Tongue (tissue), 2 donors: ENCODE data around the gene KIF21B. TPM values are rescaled to one million over a fixed set of nuclear protein-coding genes. Genes with fewer than 3 reads are reported as not detected.
A peak's percentile ranks its signal among the peaks of the same experiment; 100 is the strongest.
"Not testable (repeated sequence)": the region's sequence is repeated elsewhere in the genome, so short reads cannot be mapped to it uniquely, and the experiment has no call there.

Source experiments
- DNase-seq: peaks from one replicate; pipeline ENCODE4 v3.0.0-alpha.2; 2015
- total RNA-seq: library from RNA; depleted of rRNA; stranded (reverse); fragments of >200 nt; gene quantifications from one replicate; pipeline ENCODE4 v1.2.3, GENCODE V29; 2014

The KIF21B gene
- total RNA-seq, 1 donor from 2014 or later: 1.3 TPM

DNA sequence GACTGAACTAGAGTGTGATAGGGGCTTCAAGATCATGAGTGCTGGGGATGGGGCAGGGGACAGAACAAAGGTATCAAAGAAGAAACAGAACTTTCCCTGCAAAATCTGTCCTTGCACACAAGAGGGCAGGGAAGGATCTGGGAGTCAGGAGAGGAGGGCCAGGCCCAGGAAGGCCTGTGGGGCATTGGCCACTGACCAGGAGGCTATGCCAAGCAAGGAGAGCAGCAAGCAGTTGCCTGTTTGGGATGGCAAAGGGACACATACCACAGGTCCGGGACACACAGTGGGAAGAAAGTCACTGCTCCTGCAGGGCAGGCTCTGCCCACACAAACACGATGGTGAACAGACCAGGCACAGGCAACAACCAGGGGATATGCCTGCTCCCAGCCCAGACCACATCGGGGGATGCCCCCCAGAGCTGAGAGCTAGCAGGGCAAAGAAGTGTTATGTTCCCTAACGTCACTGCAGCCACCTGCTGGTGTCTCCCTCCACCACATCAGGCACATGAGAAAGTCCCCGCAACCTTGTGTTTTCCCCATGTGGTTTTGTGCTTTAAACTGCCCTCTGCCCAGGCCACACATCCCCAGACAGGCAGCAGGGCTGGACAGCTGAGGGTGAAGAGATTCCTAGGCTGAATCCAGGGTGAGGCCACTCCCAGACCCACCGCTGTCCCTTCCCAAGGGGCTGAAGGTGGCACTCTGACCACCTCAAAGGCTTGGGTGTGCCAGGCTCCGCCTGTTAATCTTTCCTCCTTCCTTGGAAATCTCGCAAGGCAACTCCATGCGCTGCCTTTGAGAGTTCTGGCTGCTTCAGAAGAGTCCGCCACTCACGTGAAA is 53.6 kb downstream of the KIF21B start:
- DNase-seq: no peak

DNA sequence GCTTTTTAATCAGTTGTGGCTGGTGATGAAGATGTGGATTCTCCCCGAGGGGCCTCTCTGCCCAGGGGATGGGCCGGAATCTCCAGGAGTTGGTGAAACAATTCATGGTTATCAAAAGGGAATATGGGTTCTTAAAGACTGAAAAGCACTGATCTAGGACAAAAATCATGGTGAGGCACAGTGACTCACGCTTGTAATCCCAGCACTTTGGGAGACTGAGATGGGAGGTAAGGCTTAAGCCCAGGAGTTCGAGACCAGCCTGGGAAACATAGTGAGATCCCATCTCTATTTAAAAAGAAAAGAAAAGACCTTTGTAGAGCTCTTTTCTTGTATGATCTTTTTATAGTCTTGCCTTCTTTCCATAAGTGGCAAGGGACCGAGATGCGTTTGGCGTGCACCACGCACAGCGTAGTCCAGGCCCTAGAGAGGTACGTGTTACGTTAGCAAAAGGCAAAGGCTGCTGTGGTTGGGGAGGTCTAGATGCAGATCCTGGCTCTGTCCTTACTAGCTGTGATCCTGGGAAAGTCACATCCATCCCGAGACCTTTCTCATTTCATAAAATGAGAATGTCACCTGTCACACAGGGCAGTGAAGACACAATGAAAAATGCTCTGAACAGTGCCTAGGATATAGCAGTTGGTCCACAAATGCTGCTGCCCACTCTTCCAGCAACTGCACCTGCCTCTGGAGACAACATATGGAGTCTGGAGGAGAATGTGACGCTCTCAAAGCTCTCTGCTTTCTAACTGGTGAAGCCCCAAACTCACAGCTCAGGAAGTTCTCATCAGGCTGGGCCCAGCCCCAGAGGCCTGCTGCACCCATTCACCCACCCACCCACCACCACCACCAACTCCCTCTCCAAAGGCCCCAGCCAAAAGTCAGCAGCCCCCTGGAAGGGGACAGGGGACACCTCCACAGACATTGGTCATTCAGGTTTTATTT is 54.8 kb downstream of the KIF21B start:
- no peak for DNase-seq

DNA sequence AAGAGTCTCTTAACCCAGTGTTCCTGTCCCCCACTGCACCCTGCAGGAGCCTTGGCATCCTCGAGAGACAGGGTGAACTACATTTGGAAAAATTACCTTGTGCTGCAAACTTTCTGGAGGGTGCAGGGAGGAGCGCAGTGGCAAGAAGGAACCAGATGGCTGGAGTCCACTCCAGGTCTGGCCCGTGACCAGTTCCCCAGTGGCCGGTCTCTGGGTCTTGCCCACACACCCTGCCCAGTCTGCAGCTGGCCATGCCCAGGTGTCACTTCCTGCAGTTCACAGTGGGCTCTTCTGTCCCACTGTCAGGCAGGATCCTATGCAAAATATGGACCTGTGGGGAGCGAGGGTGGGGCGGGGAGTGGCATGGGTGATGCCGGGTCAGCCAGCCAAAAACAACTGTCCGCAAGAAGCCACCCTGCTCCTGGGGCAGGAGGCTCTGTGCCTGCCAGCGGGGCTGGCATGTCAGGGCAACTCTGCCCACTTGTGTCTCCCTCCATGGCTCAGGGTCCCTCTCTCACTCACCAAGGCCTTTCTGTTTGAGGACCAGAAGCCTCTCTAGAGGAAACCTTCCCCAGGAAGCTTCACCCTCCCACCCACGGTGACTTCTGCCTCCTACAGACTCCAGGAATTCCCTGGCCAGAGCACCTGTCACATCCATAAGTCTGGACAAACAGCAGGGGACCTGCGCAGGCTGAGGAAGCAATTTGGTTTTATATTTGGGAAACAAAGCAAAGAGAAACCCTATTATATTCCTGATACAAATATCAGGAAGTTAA is 55.6 kb downstream of the KIF21B start:
- no peak for DNase-seq

DNA sequence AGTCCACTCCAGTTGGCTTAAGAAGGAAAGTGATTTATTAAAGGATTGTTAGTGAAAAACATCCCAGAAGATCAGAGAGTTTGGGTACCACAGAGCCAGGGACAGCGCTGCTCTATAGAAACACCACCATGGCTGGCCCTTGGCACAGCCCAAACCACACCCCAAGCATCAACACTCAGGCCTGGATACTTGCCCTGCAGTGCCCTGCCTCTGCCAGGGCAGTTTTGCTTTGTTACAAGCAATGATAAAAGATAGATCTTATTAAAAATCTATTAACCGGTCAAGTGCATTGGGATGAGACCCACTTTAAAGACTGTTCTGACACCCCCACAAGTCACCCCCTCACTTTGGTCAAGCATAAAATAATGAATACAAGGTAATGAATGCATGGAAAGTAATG is 56.6 kb downstream of the KIF21B start:
- no peak for DNase-seq

DNA sequence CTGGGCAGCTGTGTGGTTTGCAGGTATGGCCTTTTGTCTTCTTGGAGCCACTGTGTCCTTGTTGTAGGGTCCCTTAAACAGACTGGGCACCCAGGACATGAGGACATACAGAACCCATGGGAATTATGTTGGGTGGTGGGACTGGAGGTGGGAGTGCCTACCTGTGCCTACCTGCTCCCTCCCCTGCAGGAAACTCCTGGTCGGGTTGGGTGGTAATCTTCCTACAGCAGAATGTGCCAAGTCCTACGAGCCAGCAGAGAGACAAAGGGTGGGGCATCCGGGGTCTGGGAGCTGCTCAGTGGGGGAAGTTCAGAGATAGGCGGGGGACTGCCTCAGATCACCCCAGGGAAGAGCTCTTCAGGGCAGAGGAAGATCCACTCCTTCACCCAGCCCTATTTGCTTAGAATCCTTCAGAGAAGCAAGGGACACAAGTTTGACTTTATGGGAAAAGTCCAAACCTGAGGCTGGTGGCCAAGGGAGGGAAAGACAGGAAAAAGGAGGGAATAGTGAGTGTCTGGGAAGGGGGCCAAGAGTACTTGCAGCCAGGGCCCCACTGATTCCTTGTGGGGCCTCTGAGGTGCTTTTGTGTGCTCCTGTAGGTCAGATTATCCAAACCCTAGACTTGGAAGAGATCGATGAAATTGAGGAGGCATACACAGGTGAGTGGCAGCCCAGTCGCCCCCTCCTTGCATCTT is 58.3 kb downstream of the KIF21B start:
- DNase-seq: peak; percentile 48

DNA sequence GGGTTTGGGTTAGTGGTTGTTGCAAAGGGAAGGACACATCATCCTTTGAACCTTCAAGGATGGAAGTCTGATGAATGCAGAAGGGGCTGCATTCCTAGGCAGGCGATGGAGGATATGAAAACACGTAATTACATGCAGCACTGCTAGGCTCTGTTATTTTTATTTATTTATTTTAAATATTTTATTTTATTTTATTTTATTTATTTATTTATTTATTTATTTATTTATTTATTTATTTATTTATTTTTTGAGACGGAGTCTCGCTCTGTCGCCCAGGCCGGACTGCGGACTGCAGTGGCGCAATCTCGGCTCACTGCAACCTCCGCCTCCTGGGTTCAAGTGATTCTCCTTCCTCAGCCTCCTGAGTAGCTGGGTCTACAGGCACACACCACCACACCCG is 59.6 kb downstream of the KIF21B start:
- DNase-seq: not testable (repeated sequence)

DNA sequence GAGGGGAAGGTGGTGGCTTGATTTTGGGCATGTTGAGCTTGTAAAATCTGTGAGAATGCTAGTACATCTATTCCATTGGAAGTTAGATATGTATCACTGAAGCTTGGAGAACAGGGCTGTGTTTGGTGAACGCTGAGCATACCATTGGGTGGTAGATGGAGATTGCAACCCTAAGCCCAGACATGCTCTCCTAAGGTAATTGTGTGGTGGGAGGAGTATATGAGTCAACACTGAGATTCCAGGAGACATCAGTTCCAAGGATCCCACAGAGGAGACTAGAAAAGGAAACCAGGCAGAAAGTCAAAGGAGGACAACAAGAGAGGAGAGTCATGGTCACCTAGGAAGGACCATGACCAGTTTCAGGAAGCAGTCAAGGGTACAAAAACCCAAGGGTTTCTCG is 60.4 kb downstream of the KIF21B start:
- DNase-seq: no peak

DNA sequence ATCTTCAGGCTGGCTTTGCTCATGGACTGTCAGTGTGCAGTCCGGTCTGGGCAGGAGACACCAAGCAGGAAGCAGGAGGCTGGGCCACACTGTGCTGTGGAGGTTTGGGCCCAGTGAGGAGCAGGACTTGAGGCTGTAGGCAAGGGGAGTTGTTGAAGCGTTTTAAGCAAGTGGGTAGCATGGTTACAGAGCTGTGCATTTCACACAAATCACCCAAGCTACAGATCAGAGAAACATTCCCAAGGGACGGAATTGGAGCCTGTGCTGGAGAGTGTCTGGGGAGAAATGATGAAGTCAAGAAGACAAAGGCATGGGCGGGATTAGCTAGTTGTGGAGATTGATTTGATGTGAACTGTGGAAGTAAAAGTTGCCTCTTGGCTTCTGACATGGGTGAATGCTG is 60.9 kb downstream of the KIF21B start:
- DNase-seq: no peak

DNA sequence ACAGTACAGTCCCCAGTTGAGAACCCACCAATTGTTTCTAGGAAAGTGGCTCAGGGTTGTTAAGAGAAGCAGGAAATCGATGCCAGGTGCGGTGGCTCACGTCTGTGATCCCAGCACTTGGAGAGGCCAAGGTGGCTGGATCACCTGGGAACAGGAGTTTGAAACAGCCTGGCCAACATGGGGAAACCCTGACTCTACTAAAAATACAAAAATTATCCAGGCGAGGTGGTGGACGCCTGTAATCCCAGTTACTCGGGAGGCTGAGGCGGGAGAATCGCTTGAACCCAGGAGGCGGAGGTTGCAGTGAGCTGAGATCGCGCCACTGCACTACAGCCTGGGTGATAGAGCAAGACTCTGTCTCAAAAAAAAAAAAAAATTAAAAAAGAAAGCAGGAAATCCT is 61.4 kb downstream of the KIF21B start:
- DNase-seq: not testable (repeated sequence)

DNA sequence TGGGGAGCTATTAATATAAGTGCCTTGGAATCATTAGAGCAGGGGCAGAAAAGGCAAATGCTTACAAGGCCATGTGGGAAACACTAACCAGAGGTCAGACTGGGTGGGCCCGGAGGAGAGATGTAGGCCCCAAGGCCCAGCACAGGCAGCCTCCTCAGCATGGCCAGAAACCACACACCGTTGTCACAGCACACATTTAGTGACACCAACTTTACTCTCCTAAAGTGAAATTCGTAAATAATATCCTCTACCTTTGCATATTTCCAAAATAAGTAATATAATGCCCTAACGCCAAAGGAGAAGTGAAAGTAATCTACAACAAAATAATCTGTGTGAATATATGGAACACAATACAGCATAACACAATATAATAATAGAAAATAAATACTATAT is 62.6 kb downstream of the KIF21B start:
- DNase-seq: no peak

DNA sequence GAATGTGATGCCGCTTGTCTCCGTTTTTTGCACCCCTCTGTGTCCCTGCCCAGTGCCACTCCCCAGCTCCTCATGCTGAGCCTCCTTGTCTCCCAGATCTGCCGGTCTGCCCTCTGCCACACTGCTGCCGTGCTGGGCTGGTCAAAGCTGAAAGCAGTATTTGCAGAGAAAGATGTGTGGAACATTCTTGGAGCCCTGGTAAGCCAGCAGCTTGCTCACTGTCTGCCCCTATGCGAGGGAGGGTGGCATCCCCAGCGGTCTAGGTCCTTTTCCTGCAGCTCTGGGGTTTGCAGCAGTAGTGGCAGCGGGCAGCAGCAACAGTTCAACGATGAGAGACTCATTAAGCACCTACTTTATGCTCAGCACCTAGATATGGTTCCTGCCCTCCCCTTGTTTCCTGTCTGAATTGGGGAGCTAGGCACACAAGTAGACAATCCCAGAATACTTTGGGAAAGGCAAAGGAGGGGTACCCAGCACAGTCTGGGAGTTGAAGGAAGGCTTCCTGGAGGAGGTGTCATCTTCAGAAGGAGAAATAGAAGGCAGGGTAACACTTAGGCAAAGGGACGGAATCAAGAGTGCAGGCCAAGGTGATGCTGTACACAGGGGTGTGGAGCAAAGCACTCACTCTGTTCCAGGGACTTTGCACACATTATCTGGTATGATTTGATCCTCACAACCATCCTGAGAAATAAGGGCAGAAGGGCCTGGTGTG is 63.1 kb downstream of the KIF21B start:
- no peak for DNase-seq

DNA sequence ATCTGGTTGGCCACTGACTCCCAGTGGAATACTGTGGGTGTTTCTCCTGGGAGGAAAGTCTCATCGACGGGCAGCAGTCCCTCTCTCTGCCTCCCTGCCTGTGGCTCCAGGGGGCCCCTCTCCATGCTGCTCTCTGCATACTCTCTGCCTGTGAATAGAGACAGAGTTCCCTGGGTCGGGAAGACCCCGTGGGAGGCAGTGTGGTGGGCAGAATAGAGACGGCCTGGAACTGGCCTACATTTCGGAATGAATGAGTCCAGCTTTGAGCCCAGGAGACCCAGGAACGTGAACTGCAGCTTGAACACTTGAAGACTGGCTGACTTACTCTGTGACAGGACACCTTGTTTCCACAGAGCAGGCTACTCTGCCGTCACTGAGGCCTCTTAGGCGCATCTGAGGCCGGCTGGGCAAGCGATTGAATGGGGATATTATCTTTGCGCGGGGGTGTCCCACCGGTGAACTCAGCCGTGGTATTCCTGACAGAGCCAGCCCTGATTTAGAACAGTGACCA is 64.0 kb downstream of the KIF21B start:
- DNase-seq: peak; percentile 54

DNA sequence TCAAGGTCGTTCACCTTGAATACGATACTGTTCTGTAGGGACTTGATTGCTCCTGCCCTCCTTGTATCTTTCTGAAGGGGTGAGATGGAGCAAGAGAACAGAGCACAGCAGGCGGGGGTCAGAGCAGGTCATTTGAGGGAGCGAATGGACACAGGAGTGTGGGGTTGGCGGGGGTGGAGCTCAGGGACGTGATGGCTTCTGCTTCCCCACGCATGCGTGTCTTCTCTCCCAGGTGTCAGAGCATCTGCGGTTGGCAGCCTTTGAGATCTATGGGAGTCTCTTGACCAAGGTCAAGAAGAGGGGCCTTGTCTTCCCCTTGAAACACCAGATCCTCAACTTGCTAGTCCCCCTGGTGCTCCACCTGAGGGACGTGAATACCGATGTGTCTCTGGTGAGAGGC is 64.9 kb downstream of the KIF21B start:
- no peak for DNase-seq

DNA sequence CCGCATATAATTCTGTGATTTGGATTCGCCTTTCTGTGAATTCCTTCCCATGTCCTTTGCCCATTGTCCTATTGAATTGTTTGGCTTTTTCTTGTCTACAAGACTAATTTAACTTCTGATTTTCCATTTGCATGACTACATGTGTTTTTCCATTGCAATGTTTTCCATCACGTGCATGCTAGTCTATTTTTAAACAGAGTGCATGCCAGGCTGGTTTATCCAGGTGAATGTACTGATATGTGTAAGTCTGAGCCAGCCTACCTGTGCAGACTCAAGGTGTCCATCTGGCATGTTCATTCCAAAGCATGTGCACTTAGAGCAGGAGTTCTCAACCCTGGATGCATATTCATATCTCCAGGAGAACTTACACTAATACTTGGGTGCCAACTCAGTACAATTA is 69.1 kb downstream of the KIF21B start:
- no peak for DNase-seq

DNA sequence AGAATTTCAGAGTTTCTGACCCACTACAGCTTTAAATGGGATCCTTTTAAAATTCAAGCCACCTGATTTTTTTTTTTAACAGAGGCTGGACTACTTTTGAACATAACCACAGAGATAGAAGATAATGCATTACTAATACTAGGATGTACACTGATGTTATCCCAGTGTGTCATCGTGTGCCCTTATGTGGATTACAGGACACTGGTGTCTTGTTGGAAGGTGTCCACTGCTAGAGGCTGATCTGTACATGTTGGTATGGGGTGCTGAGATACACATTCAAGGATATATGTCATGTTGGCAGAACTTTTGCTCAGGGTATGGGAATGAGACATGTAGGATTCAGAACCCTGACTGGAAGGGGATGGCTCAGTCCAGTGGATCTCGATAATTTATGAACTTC is 72.5 kb downstream of the KIF21B start:
- no peak for DNase-seq

DNA sequence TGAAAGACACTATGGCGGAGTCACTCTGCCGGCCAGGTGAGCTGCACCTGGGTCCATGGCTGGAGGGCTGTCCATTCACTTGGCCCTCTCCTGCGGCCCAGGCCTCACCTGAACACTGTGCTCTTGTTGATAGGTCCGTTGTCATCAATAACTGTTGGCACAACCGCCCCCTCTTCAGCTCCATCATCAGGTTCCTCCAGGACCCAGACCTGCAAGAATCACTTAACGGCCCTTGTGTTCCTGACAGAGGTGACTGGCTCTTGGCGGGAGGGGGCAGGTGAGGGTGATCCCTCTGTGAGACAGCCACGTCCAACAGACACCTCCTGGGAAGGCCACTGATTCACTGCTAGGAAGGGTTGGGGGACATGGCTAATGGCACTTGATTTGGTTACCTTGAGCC is 73.9 kb downstream of the KIF21B start:
- no peak for DNase-seq

DNA sequence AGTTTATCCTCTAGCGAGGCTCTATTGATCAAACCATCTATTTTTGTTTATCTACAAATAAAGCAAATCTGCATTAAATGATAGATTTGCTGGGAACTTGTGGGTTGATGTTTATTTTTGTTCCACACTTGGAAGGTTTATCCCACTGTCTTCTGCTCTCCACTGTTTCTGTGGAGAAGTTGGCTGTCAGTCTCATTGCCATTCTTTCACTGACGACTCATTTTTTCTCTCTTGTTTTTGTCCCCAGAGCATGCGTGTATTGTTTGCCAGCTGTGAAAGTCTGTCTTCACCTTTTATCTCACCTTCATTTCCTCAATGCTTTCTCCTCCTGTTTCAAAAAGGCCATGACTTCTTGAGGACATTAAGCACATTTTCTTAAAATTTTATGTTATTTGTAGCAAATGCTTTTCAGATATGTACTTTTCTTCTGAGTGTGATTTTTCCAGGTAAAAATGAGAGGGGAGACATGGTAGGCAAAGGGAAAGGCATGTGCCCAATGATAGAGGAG is 76.4 kb downstream of the KIF21B start:
- DNase-seq: no peak

DNA sequence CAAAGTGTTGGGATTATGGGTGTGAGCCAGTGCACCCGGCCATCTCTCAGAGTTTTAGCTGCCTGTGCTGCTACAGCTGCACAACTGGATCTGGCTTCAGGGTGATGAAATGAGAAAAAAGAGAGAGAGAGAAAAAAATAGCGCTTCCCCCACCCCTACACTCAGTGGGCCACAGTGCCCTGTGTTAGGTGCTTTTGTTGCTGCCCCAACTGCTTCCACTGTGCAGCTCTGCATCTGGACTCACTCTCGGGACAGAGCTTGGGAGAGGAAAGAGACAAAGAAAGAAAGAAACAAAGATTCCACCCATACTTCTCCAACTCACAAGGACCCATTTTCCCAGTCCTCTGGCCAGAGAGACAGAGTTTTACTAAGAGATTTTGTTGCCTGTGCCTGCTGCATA is 78.4 kb downstream of the KIF21B start:
- no peak for DNase-seq

DNA sequence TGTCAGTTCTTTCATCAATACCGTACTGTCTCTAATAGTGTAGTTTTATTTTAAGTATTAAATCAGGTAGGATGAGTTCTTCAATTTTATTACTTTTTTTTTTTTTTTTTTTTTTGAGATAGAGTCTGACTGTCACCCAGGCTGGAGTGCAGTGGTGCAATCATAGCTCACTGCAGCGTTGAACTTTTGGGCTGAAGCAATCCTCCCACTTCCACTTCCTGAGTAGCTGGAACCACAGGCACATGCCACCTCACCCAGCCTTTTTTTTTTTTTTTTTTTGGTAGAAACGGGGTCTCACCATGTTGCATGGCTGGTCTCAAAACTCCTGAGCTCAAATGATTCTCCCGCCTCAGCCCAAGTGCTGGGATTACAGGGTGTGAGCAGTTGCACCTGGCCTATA is 84.6 kb downstream of the KIF21B start:
- no peak for DNase-seq

DNA sequence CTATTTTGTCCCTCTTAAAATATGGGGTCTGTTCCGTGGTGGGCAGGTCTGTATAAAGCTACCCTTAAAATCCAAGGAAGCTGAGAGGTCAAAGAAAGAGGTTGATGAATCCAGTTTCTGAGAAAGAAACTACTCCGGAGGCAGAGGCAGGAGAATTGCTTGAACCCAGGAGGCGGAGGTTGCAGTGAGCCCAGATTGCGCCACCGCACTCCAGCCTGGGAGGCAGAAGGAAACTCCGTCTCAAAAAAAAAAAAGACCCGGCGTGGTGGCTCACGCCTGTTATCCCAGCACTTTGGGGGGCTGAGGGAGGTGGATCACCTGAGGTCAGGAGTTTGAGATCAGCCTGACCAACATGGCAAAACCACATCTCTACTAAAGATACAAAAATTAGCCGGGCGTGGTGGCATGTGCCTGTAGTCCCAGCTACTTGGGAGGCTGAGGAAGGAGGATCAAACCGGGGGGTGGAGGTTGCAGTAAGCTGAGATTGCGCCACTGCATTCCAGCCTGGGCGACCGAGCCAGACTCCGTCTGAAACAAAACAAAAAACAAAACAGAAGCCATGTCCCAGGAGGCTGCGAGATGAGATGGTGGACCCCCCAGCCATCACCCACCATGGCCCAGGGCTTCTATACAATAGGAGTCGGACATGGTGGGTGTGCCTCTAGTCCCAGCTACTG is 88.1 kb downstream of the KIF21B start:
- DNase-seq: not testable (repeated sequence)
